GM18873 (cell line): Measurements from ENCODE around the gene DPH5.
A peak's percentile ranks its signal among the peaks of the same experiment; 100 is the strongest.
"Not testable (repeated sequence)": the region's sequence is repeated elsewhere in the genome, so short reads cannot be mapped to it uniquely, and the experiment has no call there.

Experiments used
- ATAC-seq: cut with Tn5 transposase; IDR thresholded peaks from one replicate; pipeline ENCODE4 v1.9.1; 2021; ENCODE audit warnings: mild to moderate bottlenecking, moderate library complexity, moderate number of reproducible peaks; ENCODE audit not compliant: unreplicated experiment, low FRiP score

Gene DPH5, protein sequence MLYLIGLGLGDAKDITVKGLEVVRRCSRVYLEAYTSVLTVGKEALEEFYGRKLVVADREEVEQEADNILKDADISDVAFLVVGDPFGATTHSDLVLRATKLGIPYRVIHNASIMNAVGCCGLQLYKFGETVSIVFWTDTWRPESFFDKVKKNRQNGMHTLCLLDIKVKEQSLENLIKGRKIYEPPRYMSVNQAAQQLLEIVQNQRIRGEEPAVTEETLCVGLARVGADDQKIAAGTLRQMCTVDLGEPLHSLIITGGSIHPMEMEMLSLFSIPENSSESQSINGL

DNA sequence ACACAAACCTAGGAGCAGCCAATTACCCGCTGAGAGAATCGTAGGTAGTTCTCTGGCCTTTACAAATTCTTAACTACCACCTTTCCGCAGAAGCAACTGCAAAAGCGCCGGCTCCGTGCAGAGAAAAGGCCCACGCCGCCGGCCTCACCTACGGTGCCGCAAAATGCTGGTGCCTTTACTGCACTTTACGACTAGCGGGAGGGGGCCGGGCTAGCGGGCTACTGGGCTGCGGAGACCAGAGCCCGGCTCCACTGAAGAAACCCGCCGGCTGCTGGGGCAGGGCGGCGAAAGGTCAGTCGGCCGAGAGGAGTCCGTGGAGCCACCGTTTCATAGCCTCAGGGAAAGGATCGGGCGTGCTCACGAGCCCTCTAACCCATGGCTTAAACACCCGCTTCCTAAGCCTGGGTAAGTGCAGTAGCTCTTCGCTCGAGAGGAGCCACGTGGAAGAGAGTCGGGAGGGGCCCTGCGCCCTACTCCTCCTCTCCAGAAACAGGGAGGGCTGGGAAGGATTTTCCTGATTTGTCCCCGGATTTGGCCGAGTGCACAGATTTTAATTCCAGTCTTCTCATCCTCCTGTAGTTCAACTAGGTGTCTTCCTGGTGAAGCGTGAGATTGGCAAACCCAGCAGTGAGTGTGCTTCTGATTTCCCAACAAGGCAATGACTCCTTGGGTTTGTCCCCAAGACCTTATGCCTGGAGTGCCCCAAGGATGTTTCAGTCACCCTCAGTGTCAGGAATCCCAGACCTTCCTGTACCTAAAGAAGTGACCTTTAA is at the start of gene DPH5:
TSS of gene DPH5 (minus strand) at position 128 of the 773 bp plus-strand sequence. CDS start 341 bp downstream, outside the sequence.
- ATAC-seq = peak; percentile 67

DNA sequence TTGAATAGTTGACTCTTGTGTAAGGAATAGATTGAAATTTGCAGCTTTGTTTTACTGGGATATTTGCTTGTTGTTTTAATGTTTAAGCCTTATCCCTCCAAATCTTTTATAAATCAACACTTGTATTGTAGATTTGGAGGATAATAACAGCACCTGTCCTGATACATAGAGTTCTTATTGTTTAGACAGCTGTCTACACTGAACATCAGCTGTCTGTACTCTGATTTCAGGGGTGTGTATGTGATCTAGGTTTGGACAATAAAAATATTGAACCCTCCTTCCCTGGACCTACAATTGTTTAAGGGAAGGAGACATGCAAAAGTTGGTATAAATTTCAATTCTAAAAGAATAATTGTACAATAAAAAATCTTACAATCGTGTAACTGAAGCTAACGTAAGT is 48.3 kb upstream of the DPH5 start:
- ATAC-seq = no peak

DNA sequence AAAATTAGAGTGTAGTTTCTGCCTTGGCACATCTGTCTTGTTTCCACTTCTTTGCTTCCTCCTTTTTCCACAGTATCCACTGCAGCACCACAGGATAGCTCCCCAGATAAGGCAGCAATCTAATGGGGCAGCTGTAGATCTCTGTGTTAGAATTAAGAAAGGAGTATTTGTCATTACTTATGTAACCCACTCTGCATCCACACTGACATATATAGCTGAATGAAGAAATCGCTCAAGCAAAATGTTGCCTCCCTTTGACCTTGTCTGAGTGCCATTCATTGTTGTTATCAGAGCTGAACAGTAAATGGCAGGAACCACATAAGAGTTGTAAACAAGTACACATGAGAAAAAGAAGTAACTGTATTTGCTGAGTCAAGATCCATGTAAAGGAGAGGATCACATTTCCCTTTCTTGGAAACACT is 45.9 kb upstream of the DPH5 start:
- ATAC-seq = no peak

DNA sequence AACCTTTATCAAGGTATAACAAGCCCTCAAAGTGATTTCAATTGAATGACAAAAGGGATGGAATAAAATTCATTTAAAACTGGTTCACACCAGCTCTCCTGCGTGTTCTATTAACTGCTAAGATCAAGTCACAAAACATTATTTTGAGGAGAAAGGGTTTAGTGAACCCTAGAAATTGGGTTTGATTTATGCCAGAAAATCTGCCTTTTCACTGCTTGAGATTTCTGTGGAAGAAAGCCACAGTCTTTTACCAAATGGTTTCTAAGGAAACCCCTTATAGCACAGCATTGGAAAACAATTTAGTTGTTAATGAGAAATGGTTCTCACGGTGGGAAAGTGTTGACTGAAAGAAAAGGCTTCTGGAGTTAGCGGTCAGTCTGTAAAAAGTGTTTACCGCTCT is 43.6 kb upstream of the DPH5 start:
- no peak for ATAC-seq

DNA sequence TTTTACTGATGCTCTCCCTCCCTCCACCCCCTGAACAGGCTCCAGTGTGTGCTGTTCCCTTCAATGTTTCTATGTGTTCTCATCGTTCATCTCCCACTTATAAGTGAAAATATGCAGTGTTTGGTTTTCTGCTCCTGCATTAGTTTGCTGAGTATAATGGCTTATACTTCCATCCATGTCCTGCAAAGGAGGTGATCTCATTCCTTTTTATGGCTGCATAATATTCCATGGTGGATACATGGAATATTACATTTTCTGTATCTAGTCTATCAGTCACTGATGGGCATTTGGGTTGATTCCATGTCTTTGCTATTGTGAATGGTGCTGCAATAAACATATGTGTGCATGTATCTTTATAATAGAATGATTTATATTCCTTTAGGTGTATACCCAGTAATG is 41.4 kb upstream of the DPH5 start:
- ATAC-seq = not testable (repeated sequence)

DNA sequence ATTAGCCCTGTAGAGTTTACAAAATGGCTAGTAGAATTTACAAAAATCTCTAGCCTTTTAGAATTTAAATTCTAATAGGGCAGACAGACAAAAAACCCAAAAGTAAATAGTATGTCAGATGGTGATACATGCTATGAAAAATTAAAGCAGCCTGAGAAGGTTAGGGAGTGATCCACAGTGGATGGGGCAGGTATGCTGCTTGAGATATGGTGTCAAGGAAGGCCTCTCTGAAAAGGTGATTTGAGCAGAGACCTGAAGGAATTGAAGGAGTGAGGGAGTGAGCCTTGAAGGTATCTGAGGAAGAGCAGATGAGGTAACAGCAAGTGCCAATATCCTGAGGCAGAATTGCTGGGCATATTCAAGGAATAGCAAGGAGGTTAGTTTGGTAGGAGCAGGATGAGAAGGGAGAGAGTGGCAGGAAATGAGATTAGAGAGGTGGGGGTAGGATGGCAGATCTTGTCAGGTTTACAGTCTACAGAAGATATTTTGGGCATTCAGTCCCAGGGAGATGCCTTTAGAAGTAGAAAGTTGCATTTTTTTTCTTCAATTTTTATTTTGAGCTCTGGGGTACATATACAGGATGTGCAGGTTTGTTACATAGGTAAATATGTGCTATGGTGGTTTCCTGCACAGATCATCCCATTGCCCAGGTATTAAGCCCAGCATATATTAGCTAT is 40.8 kb upstream of the DPH5 start:
- ATAC-seq = no peak

DNA sequence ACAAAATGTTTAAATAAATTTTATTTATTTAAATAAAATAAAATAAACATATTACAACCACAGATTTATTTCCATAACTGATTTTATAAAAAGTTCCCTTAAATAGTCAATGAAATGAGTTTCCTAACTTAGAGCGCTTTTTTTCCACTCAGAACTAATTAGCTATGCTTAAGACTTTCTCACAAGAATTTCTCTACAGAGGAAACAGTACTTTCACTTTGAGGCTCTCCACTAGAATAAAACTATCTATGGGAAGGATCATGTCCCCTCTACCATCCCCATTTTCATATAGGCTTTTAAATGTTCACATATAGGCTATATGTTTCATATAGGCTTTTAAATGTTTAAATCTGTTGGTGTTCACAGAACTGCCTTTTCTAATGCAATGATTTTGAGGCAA is 40.0 kb upstream of the DPH5 start:
- ATAC-seq = no peak

DNA sequence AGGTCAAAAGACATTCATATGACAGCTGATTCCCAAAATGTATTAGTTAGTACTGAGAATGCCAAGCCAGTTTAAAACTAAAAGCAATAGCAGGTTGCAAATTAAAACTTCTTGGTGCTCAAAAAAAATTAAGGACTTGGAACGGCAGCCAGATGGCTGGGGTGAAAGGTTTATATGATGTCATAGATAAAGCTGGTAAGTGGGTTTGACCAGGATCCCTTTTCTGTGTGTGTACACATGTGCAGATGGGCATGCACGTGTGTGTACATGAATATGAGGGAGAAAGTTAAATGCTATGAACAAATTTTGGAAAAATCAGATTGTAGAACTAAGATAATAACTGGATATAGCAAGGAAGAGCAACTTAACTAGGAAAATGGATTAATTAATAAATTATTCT is 39.1 kb upstream of the DPH5 start:
- no peak for ATAC-seq

DNA sequence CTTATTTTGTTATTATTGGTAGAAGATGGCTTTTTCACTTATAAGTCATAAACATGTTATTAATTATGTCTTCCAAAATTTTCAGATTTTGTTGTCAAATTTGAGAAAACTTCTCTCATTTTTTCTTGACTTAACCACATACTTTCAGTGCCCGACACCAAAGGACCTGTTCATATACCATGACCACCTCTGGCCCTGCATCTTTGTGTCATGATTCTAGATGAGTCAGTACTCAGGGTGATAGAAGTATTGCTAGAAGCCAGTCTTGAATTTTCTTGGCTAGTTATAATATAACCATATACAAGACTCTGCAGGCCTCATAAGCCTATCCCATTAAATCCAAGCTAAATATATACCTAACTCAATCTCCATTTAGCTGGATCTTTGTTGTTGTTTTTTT is 35.4 kb upstream of the DPH5 start:
- ATAC-seq = no peak

DNA sequence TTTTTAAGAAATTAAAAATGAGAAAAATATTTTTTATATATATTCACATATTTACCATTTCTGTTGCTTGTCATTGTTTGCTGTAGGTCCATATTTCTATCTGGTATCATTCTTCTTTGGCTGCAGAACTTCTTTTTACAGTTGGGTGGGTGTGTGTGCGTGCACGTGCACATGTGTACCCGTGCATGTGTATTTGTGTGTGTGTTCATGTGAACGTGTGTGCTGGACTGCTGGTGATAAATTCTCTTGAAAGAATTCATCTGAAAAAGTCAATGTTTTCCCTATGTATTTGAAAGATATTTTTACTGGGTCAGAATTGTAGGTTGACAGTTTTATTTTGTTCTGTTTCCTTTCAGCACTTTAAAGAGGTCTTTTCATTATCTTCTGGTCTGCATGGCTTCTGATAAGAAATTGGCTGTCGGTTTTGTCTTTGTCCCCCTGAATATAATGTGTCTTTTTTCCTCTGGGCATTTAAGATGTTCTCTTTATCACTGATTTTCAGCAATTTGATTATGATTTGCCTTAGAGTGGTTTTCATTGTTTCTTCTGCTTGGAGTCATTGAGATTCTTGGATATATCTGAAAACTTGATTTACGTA is 34.5 kb upstream of the DPH5 start:
- ATAC-seq = no peak

DNA sequence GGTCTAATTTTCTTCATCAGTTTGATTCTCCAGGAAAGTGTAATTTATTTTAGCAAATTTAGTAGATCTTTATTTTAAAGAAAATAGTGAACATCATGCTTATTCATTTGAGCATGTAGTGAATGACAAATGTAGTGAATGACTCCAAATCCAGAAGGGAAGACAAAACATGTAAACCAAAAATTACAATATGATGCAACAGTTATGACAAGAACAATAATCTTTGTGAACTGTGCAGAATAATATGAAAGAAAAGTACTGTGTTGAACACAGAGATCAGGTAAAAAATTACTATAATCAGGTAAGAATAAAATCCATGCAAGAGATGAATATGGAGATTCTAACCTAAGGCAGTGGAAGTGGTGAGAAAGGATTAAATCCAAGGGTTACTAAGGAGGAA is 30.0 kb upstream of the DPH5 start:
- ATAC-seq = no peak

DNA sequence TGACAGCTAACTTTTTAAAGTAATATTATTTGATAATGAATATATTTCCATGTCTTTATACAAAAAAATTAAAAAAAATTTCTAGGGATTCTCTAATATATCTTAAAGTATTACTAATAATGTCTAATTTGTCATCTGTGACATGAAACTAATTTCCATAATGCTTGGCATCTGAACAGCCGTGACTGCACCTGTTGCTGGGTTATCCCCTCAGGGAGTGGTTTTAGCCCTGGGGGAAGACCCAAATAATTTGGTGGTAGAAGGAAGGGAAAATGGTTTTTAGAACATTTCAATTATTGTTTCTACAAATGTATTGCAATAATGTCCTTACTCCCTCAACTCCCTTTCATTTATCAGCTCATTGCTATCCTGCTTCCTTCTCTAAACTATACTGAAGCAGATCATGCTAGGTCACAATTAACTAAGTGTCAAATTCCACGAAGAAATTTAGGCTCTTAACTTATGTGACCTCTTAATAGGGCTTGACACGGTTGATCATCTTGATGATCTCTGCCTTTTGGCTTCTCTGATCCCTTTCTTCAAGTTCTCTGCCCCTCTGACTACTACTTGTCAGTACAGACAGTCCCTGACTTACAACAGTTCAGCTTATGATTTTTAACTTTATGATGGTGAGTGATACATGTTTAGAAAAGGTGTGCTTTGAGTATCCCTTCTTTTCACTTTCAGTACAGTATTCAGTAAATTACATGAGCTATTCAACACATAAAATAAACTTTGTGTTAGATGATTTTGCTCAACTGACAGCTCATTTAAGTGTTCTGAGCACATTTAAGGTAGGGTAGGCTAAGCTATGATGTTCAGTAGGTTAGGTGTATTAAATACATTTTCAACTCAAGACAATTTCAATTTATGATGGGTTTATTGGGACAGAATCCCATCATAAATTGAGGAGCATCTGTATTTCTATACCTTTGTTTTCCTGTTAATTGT is 26.4 kb upstream of the DPH5 start:
- peak; percentile 91 for ATAC-seq

DNA sequence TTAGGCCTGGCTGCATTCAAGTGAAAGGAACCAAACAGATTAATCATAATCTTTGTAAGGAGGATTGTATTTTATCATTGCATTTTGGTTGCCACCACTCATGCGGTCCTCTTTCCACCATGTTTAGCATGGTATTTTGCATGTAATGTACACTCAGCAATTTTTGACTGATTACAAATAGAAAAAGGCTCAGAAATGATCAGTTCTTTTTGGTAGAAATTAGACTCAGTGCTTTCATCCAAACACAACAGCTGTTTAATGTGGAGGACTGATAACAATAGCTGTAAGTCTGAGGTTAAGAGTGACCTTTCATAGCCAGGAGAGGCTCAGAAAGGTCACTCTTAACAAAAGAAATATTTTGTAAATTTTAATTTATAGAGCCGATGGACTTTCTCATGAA is 25.3 kb upstream of the DPH5 start:
- no peak for ATAC-seq

DNA sequence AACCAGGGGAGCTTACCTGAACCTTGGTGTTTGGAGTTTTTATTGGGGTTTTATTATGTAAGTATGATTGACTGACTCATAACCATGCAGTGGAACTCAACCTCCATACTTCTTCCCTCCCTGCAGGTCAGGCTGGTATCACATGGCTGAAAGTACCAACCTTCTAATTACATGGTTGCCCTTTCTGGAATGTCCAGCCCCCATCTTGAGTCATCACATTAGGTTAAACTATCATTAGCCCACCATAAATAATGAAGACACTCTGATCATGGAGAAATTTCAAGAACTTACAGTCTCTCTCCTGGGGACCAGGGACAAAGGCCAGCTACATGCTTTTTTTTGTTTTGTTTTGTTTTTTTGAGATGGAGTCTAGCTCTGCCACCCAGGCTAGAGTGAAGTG is 19.2 kb upstream of the DPH5 start:
- no peak for ATAC-seq

DNA sequence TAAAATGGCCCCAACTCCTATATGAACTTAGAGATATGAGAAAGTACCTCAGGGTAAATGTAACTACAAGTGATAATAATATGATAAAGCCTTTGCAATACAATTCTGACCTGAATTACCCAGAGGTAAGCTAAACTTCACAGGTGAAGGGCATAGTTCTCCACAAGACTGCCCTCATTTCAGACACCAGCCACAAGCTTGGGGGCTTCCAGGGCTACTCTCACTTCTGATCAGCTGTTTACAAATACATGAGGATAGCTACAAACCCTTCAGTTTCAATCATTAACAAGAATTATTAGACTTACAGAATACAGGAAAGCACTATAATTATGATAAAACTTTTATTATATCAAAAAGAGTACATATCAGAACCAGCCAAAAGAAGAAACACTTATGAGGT is 18.7 kb upstream of the DPH5 start:
- ATAC-seq = no peak

DNA sequence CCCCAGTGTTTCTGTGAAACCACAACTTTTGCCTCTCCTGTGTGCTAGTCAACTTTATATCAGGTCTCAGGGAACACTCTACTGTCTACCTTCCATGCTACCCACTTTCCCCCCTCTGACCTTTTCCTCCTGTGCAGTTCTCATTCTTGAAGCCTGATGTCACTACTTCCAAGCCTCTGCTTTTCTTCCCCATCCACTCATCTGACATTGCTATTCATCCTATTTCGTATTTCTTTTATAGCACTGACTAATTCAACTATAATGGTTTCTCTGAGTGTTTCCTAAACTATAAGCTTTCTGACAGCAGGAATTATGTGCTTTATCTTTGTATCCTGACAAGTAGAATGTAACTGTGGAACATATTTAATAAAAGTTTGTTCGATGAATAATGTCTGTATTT is 18.2 kb upstream of the DPH5 start:
- no peak for ATAC-seq

DNA sequence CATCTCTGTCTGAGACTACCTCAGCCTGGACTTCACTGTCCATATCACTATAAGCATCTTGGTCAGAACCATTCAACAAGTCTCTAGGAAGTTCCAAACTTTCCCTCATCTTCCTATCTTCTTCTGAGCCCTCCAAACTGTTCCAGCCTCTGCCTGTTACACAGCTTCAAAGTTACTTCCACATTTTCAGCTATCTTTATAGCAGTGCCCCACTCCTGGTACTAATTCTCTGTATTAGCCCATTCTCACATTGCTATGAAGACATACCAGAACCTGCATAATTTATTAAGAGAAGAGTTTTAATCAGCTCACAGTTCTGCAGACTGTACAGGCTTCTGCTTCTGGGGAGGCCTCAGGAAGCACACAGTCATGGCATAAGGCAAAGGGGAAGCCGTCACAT is 15.7 kb upstream of the DPH5 start:
- ATAC-seq = no peak

DNA sequence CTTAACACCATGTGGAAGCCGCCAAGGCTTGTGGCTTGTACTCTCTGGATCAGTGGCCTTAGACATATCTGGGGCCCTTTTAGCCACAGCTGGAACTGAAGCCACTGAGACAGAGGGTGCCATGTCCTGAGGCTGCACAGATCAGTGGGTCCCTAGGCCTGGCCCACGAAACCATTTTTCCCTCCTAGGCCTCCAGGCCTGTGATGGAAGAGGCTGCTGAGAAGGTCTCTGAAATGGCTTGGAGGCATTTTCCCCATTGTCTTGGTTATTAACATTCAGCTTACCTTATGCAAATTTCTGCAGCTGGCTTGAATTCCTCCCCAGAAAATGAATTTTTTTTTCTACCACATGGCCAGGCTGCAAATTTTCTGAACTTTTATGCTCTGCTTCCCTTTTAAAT is 15.1 kb upstream of the DPH5 start:
- ATAC-seq = no peak

DNA sequence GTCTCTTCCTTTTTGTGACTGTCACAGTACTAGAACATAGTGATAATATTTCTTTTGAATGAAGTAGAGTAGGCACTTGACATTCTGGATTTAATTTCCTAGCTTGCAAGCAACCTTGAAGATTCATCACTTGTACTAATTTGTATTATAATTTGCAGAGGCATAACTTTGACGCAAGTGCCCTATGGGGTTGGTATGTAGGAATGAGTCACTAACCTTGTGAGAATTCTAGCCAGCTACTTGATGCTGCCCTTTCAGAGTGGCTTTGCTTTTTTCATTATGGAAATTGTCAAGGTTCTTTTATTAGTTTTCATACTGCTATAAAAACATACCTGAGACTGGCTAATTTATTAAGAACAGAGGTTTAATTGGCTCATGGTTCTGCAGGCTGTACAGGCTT is 13.7 kb upstream of the DPH5 start:
- no peak for ATAC-seq

DNA sequence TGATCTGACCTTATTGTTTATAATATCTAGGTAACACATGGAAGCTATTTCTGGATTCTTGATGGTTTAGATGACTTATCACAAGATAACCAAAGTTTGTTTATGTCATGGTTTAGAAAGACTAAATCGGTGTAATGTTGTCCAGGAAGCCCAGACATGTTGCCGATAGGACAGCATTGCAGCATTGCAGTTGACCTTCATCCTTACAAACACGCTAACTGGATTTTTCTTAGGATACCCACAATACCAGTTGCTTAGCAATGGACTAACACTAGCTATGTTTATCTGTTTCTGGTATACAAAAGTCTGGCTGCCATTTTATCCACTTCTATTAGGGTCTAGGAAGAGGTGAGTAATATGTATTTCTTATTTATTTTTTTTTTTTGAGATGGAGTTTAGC is 11.7 kb upstream of the DPH5 start:
- ATAC-seq = no peak
